K562 (cell line): ENCODE data around the gene NQO2. TPM values are rescaled to one million over a fixed set of nuclear protein-coding genes. Genes with fewer than 3 reads are reported as not detected.

Experiments used
- CBFB ChIP-seq: sonication (generic); formaldehyde crosslinking; IDR thresholded peaks from 2 replicates; pipeline ENCODE4 v1.4.0; 2020; ENCODE audit warnings: mild to moderate bottlenecking, missing genetic modification reagents
- CC2D1A ChIP-seq: fragments of 450-650 bp; IDR thresholded peaks from 2 replicates; pipeline ENCODE4 v1.6.1; 2017; ENCODE audit warnings: mild to moderate bottlenecking
- EWSR1 ChIP-seq: fragments of 450-650 bp; IDR thresholded peaks from 2 replicates; pipeline ENCODE4 v1.6.1; 2018; ENCODE audit warnings: borderline replicate concordance, mild to moderate bottlenecking, low read depth, moderate library complexity; ENCODE audit not compliant: partially characterized antibody
- FOXP4 ChIP-seq: sonication (generic); formaldehyde crosslinking; IDR thresholded peaks from 2 replicates; pipeline ENCODE4 v1.8.0; 2022; ENCODE audit warnings: mild to moderate bottlenecking, missing genetic modification reagents, borderline replicate concordance
- HOXB6 ChIP-seq: fragments of 250-450 bp; sonication (Bioruptor Pico); IDR thresholded peaks from 2 replicates; pipeline ENCODE4 v1.5.1; 2022; ENCODE audit warnings: mild to moderate bottlenecking, borderline replicate concordance
- IRF1 ChIP-seq: sonication (generic); formaldehyde crosslinking; IDR thresholded peaks from 2 replicates; pipeline ENCODE4 v1.8.0; 2022; ENCODE audit warnings: missing genetic modification reagents, mild to moderate bottlenecking, borderline replicate concordance
- MCM3 ChIP-seq: fragments of 450-650 bp; IDR thresholded peaks from 2 replicates; pipeline ENCODE4 v1.6.1; 2016
- PTBP1 ChIP-seq: fragments of 200-400 bp; formaldehyde crosslinking; IDR thresholded peaks from 2 replicates; pipeline ENCODE4 v1.6.1; 2017; ENCODE audit warnings: low read depth, low read length
- STAT5B ChIP-seq: fragments of 250-450 bp; sonication (Bioruptor Pico); IDR thresholded peaks from 2 replicates; pipeline ENCODE4 v1.8.0; 2021; ENCODE audit warnings: mild to moderate bottlenecking, inconsistent platforms
- TRIM25 ChIP-seq: fragments of 450-650 bp; IDR thresholded peaks from 2 replicates; pipeline ENCODE4 v1.7.0; 2016; ENCODE audit warnings: borderline replicate concordance
- ZBTB9 ChIP-seq: fragments of 450-650 bp; formaldehyde crosslinking; IDR thresholded peaks from 2 replicates; pipeline ENCODE4 v1.4.0; 2020; ENCODE audit warnings: mild to moderate bottlenecking, moderate library complexity
- ZNF407 ChIP-seq: fragments of 450-650 bp; IDR thresholded peaks from 2 replicates; pipeline ENCODE4 v1.6.1; 2016; ENCODE audit warnings: low read depth
- polyA plus RNA-seq, 8 experiments: library from polyadenylated mRNA; depleted of rRNA in 4 of 8; stranded (reverse) in 5 of 8; unstranded in 3 of 8; fragments of >200 nt; fragmentation: Nextera tagmentation in 2 of 8; fragmentation: Illumina TruSeq in 1 of 8; extraction: Ambion mirVana in 2 of 8; extraction: Trizol in 1 of 8; gene quantifications; 2 replicates each; pipeline versions ENCODE4 v1.2.1 to v1.2.3, GENCODE V29; 2011 to 2014; ENCODE audit warnings: inconsistent platforms in 1 of 8, missing spikeins in 1 of 8
- total RNA-seq, 7 experiments: library from RNA; depleted of rRNA in 6 of 7; stranded (reverse); fragments of >200 nt in 6 of 7; fragmentation: Illumina TruSeq in 2 of 7; extraction: Trizol in 2 of 7; gene quantifications; 2 replicates each; pipeline versions ENCODE4 v1.2.1 to v1.2.3, GENCODE V29; 2011 to 2021; ENCODE audit warnings: low replicate concordance in 1 of 7

The NQO2 gene
- total and polyA plus RNA-seq, 9 of the 15 experiments (the other 6 are each of a cell fraction or from before 2014, with no cell fraction given), result 54.6 to 214 (median 116) TPM

GRCh38 chr6:3022765-3023662 is 23.3 kb downstream of the NQO2 start (continued):
- TF ChIP-seq ZNF407, result no peak
- TF ChIP-seq PTBP1, result no peak
- no peak for TF ChIP-seq STAT5B
- TF ChIP-seq TRIM25, result no peak
- TF ChIP-seq CBFB (CRISPR knock-in tag), result no peak
- TF ChIP-seq IRF1 (CRISPR knock-in tag), result no peak
- TF ChIP-seq CC2D1A, result no peak
- no peak for TF ChIP-seq EWSR1
- no peak for TF ChIP-seq FOXP4
- no peak for TF ChIP-seq ZBTB9 (CRISPR knock-in tag)
- no peak for TF ChIP-seq MCM3
- TF ChIP-seq HOXB6, result no peak; the same call in 1 of the 2 replicates
